ENCODE measurements around the gene MEGF9.

GRCh38 chr9:120716483-120716882, 2.2 kb upstream of the MEGF9 start:
- TF ChIP-seq, protein P1, sequence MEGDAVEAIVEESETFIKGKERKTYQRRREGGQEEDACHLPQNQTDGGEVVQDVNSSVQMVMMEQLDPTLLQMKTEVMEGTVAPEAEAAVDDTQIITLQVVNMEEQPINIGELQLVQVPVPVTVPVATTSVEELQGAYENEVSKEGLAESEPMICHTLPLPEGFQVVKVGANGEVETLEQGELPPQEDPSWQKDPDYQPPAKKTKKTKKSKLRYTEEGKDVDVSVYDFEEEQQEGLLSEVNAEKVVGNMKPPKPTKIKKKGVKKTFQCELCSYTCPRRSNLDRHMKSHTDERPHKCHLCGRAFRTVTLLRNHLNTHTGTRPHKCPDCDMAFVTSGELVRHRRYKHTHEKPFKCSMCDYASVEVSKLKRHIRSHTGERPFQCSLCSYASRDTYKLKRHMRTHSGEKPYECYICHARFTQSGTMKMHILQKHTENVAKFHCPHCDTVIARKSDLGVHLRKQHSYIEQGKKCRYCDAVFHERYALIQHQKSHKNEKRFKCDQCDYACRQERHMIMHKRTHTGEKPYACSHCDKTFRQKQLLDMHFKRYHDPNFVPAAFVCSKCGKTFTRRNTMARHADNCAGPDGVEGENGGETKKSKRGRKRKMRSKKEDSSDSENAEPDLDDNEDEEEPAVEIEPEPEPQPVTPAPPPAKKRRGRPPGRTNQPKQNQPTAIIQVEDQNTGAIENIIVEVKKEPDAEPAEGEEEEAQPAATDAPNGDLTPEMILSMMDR (conservative IDR thresholded peaks at IDR 0.05; ENCODE audit: low read depth, low read length) = no peak
- TF ChIP-seq EZH2 (IDR thresholded peaks at IDR 0.05; ENCODE audit: borderline replicate concordance, low read depth, low read length, poor library complexity, severe bottlenecking) = no peak
